Measurements from ENCODE around the gene INO80E. TPM values are rescaled to one million over a fixed set of nuclear protein-coding genes. Genes with fewer than 3 reads are reported as not detected.
A peak's percentile ranks its signal among the peaks of the same experiment; 100 is the strongest.

The INO80E gene
- total and polyA plus RNA-seq, 2 donors (not counting 3 experiments of a cell fraction or from before 2014, with no cell fraction given), result 42.7 to 76.4 TPM

DNA sequence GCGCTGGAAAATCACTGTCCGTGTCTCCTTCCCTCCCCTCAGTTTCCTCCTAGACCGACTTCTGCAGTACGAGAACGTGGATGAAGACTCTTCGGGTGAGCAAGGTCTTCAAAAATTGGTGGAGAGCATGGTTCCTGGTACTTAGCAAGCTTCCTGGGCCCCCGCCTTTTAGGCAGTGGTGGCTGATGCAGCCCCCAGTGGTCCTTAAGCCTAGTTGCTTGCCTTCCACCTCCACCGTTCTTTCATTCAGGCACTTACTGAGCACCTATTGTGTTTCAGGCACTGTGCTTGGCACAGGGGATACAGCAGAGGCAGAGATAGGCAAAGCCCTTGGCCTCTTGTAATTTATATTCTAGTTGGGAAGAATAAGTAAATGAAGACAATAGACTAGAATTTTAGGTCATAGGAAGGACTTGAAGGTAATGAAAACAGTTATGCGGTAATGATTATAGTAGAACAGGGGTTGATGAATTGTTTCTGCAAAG is 767 bp downstream of the INO80E start:
- Histone ChIP-seq H4K20me1 (replicated peaks; ENCODE audit: control insufficient read depth, extremely low read depth, insufficient read depth, low read length) (no peaks in the 10 kb centered on the region), H3K4me3 (replicated peaks in 1 of 3; ENCODE audit: insufficient read depth in 1 of 3, low read depth in 1 of 3, low read length in 3 of 3) (peak overlapping the region; percentile 70 to 81 (median 73)), H3K27ac (ENCODE audit: insufficient read depth, low read depth, low read length) (no peak overlapping the region), H3K27me3 (ENCODE audit: control insufficient read depth in 2 of 2, insufficient read depth in 2 of 2, low read length in 2 of 2) (no peaks in the 10 kb centered on the region), H3K4me1 (ENCODE audit: control insufficient read depth, extremely low read depth, insufficient read depth, low read length) (peaks cover 22% of the 10 kb centered on the region), H3K9me1 (replicated peaks; ENCODE audit: control insufficient read depth, extremely low read depth, insufficient read depth, low read length) (no peaks in the 10 kb centered on the region), H3K9ac (replicated peaks; ENCODE audit: extremely low read depth, insufficient read depth, low read length) (peak overlapping the region; percentile 81), H3K9me3 (replicated peaks; ENCODE audit: control insufficient read depth, insufficient read depth, low read length) (no peaks in the 10 kb centered on the region), H3K36me3 (ENCODE audit: control insufficient read depth in 2 of 2, extremely low read depth in 1 of 2, insufficient read depth in 2 of 2, low read length in 2 of 2) (peaks cover 6 to 18% of the 10 kb centered on the region in 2 experiments), H3K4me2 (ENCODE audit: insufficient read depth, low read length) (peak overlapping the region; percentile 84), H3K79me2 (ENCODE audit: control insufficient read depth, insufficient read depth, low read length) (peaks cover 7% of the 10 kb centered on the region), H2AFZ (ENCODE audit: low read depth, low read length) (peak overlapping the region; percentile 59)
- no TSS peak for BruUV-seq (replicated peaks)
- ChIA-PET POLR2A (no interaction called here), CTCF (interaction anchor here (0.9 to 1.6 kb wide), 3 partner anchors 9 to 23 kb away, joined by 3 to 5 read pairs (median 4); partner anchors contain the start of gene TAOK2)
- DNase-seq (ENCODE audit: low read depth, low spot score) (peak; percentile 28), FAIRE-seq (peak; percentile 74)
- dilution Hi-C loops (cut with MboI; ENCODE audit: extremely low pct_ligation_motif_present, low sequenced_read_pairs) (loop anchor here (10.0 kb wide), 1 partner anchor 192 kb away; the partner anchor contains the start of gene MAZ), intact Hi-C loops (cut with micrococcal nuclease) (loop anchor here (1.0 to 2.0 kb wide), 4 partner anchors 8 to 186 kb away; partner anchors contain the start of genes CDIPT and TAOK2)
- TF ChIP-seq, protein P1, sequence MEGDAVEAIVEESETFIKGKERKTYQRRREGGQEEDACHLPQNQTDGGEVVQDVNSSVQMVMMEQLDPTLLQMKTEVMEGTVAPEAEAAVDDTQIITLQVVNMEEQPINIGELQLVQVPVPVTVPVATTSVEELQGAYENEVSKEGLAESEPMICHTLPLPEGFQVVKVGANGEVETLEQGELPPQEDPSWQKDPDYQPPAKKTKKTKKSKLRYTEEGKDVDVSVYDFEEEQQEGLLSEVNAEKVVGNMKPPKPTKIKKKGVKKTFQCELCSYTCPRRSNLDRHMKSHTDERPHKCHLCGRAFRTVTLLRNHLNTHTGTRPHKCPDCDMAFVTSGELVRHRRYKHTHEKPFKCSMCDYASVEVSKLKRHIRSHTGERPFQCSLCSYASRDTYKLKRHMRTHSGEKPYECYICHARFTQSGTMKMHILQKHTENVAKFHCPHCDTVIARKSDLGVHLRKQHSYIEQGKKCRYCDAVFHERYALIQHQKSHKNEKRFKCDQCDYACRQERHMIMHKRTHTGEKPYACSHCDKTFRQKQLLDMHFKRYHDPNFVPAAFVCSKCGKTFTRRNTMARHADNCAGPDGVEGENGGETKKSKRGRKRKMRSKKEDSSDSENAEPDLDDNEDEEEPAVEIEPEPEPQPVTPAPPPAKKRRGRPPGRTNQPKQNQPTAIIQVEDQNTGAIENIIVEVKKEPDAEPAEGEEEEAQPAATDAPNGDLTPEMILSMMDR (IDR thresholded peaks at IDR 0.05; ENCODE audit: extremely low read depth in 1 of 2, insufficient read depth in 1 of 2, low read depth in 1 of 2, low read length in 2 of 2), result no peak
- TF ChIP-seq MYC (IDR thresholded peaks at IDR 0.05; ENCODE audit: low read depth, low read length) (no peak), JUN (IDR thresholded peaks at IDR 0.05; ENCODE audit: borderline replicate concordance, insufficient read depth, insufficient read length, low read depth) (no peak), FOS (IDR thresholded peaks at IDR 0.05; ENCODE audit: borderline replicate concordance, insufficient read depth, low read length) (no peak), POLR2A (IDR thresholded peaks at IDR 0.05; ENCODE audit: low read depth, low read length) (no peak)

DNA sequence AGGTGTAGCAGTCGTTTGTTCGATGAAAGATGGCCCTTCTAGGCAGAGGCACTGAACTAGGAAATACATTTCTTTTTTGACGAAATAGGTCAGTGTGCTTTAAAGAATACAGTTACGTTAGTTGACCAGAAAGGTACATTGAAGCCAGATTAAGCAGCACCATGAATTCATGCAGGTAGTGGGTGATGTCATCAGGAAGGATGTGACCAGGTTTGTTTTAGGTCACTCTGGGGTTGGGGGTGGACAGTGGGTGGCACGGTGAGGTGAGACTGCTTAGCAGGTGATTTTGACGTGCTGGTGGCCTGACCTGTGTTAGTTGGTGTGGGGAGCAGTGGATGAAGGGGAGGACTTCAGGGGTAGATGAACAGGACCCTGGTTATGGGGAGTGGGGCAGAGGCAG is 3.6 kb downstream of the INO80E start:
- Histone ChIP-seq H3K27me3 (ENCODE audit: control insufficient read depth in 2 of 2, insufficient read depth in 2 of 2, low read length in 2 of 2) (no peaks in the 10 kb centered on the region), H3K27ac (ENCODE audit: insufficient read depth, low read depth, low read length) (no peak overlapping the region), H3K4me3 (replicated peaks in 1 of 3; ENCODE audit: insufficient read depth in 1 of 3, low read depth in 1 of 3, low read length in 3 of 3) (no peak overlapping the region), H3K4me2 (ENCODE audit: insufficient read depth, low read length) (no peak overlapping the region), H3K4me1 (ENCODE audit: control insufficient read depth, extremely low read depth, insufficient read depth, low read length) (peaks cover 15% of the 10 kb centered on the region), H4K20me1 (replicated peaks; ENCODE audit: control insufficient read depth, extremely low read depth, insufficient read depth, low read length) (no peaks in the 10 kb centered on the region), H2AFZ (ENCODE audit: low read depth, low read length) (no peak overlapping the region), H3K9me1 (replicated peaks; ENCODE audit: control insufficient read depth, extremely low read depth, insufficient read depth, low read length) (no peaks in the 10 kb centered on the region), H3K9me3 (replicated peaks; ENCODE audit: control insufficient read depth, insufficient read depth, low read length) (no peaks in the 10 kb centered on the region), H3K36me3 (ENCODE audit: control insufficient read depth in 2 of 2, extremely low read depth in 1 of 2, insufficient read depth in 2 of 2, low read length in 2 of 2) (peaks cover 0 to 7% of the 10 kb centered on the region in 2 experiments), H3K9ac (replicated peaks; ENCODE audit: extremely low read depth, insufficient read depth, low read length) (no peak overlapping the region), H3K79me2 (ENCODE audit: control insufficient read depth, insufficient read depth, low read length) (peaks cover 7% of the 10 kb centered on the region)
- FAIRE-seq (no peak), DNase-seq (ENCODE audit: low read depth, low spot score) (no peak)
- no TSS peak for BruUV-seq (replicated peaks)
- TF ChIP-seq FOS (IDR thresholded peaks at IDR 0.05; ENCODE audit: borderline replicate concordance, insufficient read depth, low read length) (no peak), POLR2A (IDR thresholded peaks at IDR 0.05; ENCODE audit: low read depth, low read length) (no peak), MYC (IDR thresholded peaks at IDR 0.05; ENCODE audit: low read depth, low read length) (no peak), EZH2 (IDR thresholded peaks at IDR 0.05; ENCODE audit: borderline replicate concordance, low read depth, low read length, severe bottlenecking) (no peak), GATA2 (IDR thresholded peaks at IDR 0.05; ENCODE audit: insufficient read depth, insufficient read length, low read depth, low read length) (no peak), POLR2AphosphoS5 (IDR thresholded peaks at IDR 0.05; ENCODE audit: insufficient read depth, low read depth, low read length) (no peak), JUN (IDR thresholded peaks at IDR 0.05; ENCODE audit: borderline replicate concordance, insufficient read depth, insufficient read length, low read depth) (no peak)
- TF ChIP-seq, protein P2, sequence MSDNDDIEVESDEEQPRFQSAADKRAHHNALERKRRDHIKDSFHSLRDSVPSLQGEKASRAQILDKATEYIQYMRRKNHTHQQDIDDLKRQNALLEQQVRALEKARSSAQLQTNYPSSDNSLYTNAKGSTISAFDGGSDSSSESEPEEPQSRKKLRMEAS (IDR thresholded peaks at IDR 0.05; ENCODE audit: insufficient read depth, insufficient read length), result no peak
- TF ChIP-seq, protein P1 (IDR thresholded peaks at IDR 0.05; ENCODE audit: extremely low read depth in 1 of 2, insufficient read depth in 1 of 2, low read depth in 1 of 2, low read length in 2 of 2), result no peak
- dilution Hi-C loops (cut with MboI; ENCODE audit: extremely low pct_ligation_motif_present, low sequenced_read_pairs) (loop anchor here (10.0 kb wide), 1 partner anchor 195 kb away; the partner anchor contains the start of gene MAZ), intact Hi-C loops (cut with micrococcal nuclease) (no loop called here)
- ChIA-PET CTCF (no interaction called here), POLR2A (no interaction called here)

All from endothelial cell of umbilical vein (primary cell).